SU-DHL-6 (cell line): ENCODE measurements around the gene KLF17.

Source experiments
- H2AFZ ChIP-seq: fragments of 200-600 bp; sonication (generic); 2 replicates; pipeline ENCODE4 v1.6.1; 2014; ENCODE audit warnings: low read depth, mild to moderate bottlenecking, moderate library complexity, mixed read lengths, antibody characterized with exemption, low read length; ENCODE audit not compliant: severe bottlenecking
- H3F3A ChIP-seq: fragments of 200-600 bp; shearing (Covaris generic); 2 replicates; pipeline ENCODE4 v1.6.0; 2016; ENCODE audit warnings: antibody characterized with exemption, mild to moderate bottlenecking; ENCODE audit not compliant: insufficient read depth
- H3K27ac ChIP-seq: fragments of 200-600 bp; sonication (generic); 2 replicates; pipeline ENCODE4 v1.5.1; 2016; ENCODE audit warnings: low read depth, mild to moderate bottlenecking, low read length, moderate library complexity, mixed read lengths
- H3K27me3 ChIP-seq: fragments of 200-600 bp; sonication (generic), shearing (Covaris generic); 2 replicates; pipeline ENCODE4 v1.6.0; 2014; ENCODE audit warnings: mild to moderate bottlenecking, low read length
- H3K36me3 ChIP-seq: fragments of 200-600 bp; sonication (generic); 2 replicates; pipeline ENCODE4 v1.6.1; 2014; ENCODE audit warnings: mild to moderate bottlenecking, low read length, mixed read lengths
- H3K4me2 ChIP-seq: fragments of 300-600, 200-600 bp; shearing (Covaris generic), sonication (generic); 2 replicates; pipeline ENCODE4 v1.6.0; 2014; ENCODE audit warnings: low read length, low read depth, mild to moderate bottlenecking; ENCODE audit not compliant: poor library complexity, severe bottlenecking
- H3K4me3 ChIP-seq: fragments of 200-600 bp; sonication (generic); 2 replicates; pipeline ENCODE4 v1.5.1; 2014; ENCODE audit warnings: antibody characterized with exemption, low read length, mild to moderate bottlenecking, mixed read lengths; ENCODE audit not compliant: insufficient read depth, poor library complexity, severe bottlenecking
- H3K79me2 ChIP-seq: fragments of 200-600 bp; sonication (generic); 2 replicates; pipeline ENCODE4 v1.6.1; 2014; ENCODE audit warnings: mild to moderate bottlenecking, low read length, moderate library complexity; ENCODE audit not compliant: insufficient read depth
- H3K9ac ChIP-seq: fragments of 200-600 bp; sonication (generic); 2 replicates; pipeline ENCODE4 v1.7.0; 2014; ENCODE audit warnings: mild to moderate bottlenecking, low read length
- H3K9me2 ChIP-seq: fragments of 200-600 bp; sonication (generic); replicated peaks from 2 replicates; pipeline ENCODE4 v1.6.1; 2014; ENCODE audit warnings: low read length; ENCODE audit not compliant: insufficient read depth
- H3K9me3 ChIP-seq: fragments of 200-600 bp; sonication (generic); 2 replicates; pipeline ENCODE4 v1.6.1; 2014; ENCODE audit warnings: low read length, mixed read lengths; ENCODE audit not compliant: insufficient read depth
- H4K20me1 ChIP-seq: fragments of 200-600 bp; sonication (generic); 2 replicates; pipeline ENCODE4 v1.6.1; 2014; ENCODE audit warnings: low read depth, mild to moderate bottlenecking, antibody characterized with exemption, low read length, moderate library complexity, mixed read lengths
- CTCF ChIP-seq: fragments of 200-600 bp; sonication (generic); IDR thresholded peaks from one replicate; pipeline ENCODE4 v1.5.1; 2017; ENCODE audit warnings: antibody characterized with exemption, mild to moderate bottlenecking, low read length, moderate library complexity; ENCODE audit not compliant: insufficient read depth, poor library complexity, severe bottlenecking
- EZH2phosphoT487 ChIP-seq: fragments of 200-600 bp; sonication (generic), shearing (Covaris generic); conservative IDR thresholded peaks from 2 replicates; pipeline ENCODE4 v1.6.1; 2018; ENCODE audit warnings: mild to moderate bottlenecking, antibody characterized with exemption, low read length, moderate library complexity, mixed read lengths

The KLF17 gene

DNA sequence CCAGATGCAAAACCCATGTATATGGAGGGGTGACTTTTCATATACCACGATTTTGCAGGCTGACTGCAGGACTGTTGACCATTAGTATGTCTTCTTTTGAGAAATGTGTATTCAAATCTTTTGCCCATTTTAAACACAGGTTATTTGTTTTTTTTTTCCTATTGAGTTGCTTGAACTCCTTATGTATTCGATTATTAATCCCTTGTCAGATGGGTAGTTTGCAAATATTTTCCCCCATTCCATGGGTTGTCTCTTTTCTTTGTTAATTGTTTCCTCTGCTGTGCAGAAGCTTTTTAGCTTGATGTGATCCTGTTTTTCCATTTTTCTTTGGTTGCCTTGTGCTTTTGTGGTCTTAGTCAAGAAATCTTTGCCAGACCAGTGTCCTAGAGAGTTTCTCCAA lies 24.6 kb upstream of the KLF17 start:
- no peak overlapping the region for H3K4me3 ChIP-seq
- TF ChIP-seq EZH2phosphoT487 (no peak), CTCF (no peak)
- H3K9me2 ChIP-seq, result no peaks in the 10 kb centered on the region
- no peaks in the 10 kb centered on the region for H3K36me3 ChIP-seq
- H3K79me2 ChIP-seq, result no peaks in the 10 kb centered on the region
- no peak overlapping the region for H3K27ac ChIP-seq
- H3K9me3 ChIP-seq, result no peaks in the 10 kb centered on the region
- H3K4me2 ChIP-seq, result no peak overlapping the region
- H3K9ac ChIP-seq, result no peak overlapping the region
- H3K27me3 ChIP-seq, result no peaks in the 10 kb centered on the region
- no peaks in the 10 kb centered on the region for H3F3A ChIP-seq
- no peaks in the 10 kb centered on the region for H4K20me1 ChIP-seq
- H2AFZ ChIP-seq, result no peak overlapping the region

GRCh38 chr1:44100183-44100868 lies 18.3 kb upstream of the KLF17 start:
- no peak overlapping the region for H3K9ac ChIP-seq
- no peak overlapping the region for H3K4me3 ChIP-seq
- no peaks in the 10 kb centered on the region for H3K36me3 ChIP-seq
- no peaks in the 10 kb centered on the region for H3F3A ChIP-seq
- H3K9me3 ChIP-seq, result no peaks in the 10 kb centered on the region
- H2AFZ ChIP-seq, result no peak overlapping the region
- no peaks in the 10 kb centered on the region for H3K9me2 ChIP-seq
- H3K79me2 ChIP-seq, result no peaks in the 10 kb centered on the region
- no peaks in the 10 kb centered on the region for H3K27me3 ChIP-seq
- no peak for TF ChIP-seq EZH2phosphoT487
- no peak for TF ChIP-seq CTCF
- H3K4me2 ChIP-seq, result no peak overlapping the region
- H4K20me1 ChIP-seq, result no peaks in the 10 kb centered on the region
- no peak overlapping the region for H3K27ac ChIP-seq

DNA sequence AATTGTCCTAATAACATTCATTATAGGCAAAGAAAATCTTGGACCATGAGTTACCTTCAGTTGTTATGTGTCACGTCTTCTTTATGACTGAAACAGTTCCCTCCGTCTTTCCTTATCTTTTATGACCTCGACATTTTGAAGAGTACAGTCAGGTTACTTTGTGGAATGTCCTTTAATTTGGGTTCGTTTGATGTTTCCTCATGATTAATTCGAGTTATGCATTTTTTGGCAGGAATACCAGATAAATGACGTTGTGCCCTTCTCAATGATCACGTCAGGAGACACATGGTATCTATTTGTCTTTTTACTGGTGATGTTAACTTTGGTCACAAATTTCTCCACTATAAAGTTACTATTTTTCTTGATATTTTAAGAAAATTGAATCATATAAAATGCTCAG lies 17.3 kb upstream of the KLF17 start:
- H3K4me2 ChIP-seq, result no peak overlapping the region
- H3K36me3 ChIP-seq, result no peaks in the 10 kb centered on the region
- no peak overlapping the region for H3K9ac ChIP-seq
- H3K27ac ChIP-seq, result no peak overlapping the region
- TF ChIP-seq CTCF (no peak), EZH2phosphoT487 (no peak)
- no peak overlapping the region for H2AFZ ChIP-seq
- no peaks in the 10 kb centered on the region for H4K20me1 ChIP-seq
- H3K9me2 ChIP-seq, result no peaks in the 10 kb centered on the region
- no peaks in the 10 kb centered on the region for H3K9me3 ChIP-seq
- no peaks in the 10 kb centered on the region for H3K79me2 ChIP-seq
- no peaks in the 10 kb centered on the region for H3K27me3 ChIP-seq
- no peak overlapping the region for H3K4me3 ChIP-seq
- no peaks in the 10 kb centered on the region for H3F3A ChIP-seq
